Stimulated activated CD8-positive, alpha-beta memory T cell treated with anti-CD3 and anti-CD28 coated beads, Interleukin-15, amount 100 ng/mL, for 48 hours (primary cell): ENCODE data around the gene MEGF11.

Source experiments
- DNase-seq, 2 donors: peaks; one replicate each; pipeline ENCODE4 v3.0.0-alpha.2; 2020; ENCODE audit warnings: low read depth in 2 of 2

Gene MEGF11

GRCh38 chr15:66115568-66116206, 137.9 kb downstream of the MEGF11 start:
- no peak for DNase-seq

- DNase-seq: no peak
These were observed 138.6 kb downstream of the MEGF11 start for GRCh38 chr15:66114863-66115425.

- no peak for DNase-seq
These were observed 141.2 kb downstream of the MEGF11 start for GRCh38 chr15:66112388-66112787.

- DNase-seq: no peak
These were observed 142.2 kb downstream of the MEGF11 start for GRCh38 chr15:66111363-66111762.

GRCh38 chr15:66110864-66111263, 142.7 kb downstream of the MEGF11 start:
- DNase-seq: no peak

GRCh38 chr15:66109826-66110225, 143.7 kb downstream of the MEGF11 start:
- DNase-seq: no peak

- no peak for DNase-seq
These were observed 144.9 kb downstream of the MEGF11 start for GRCh38 chr15:66108483-66109265.

GRCh38 chr15:66107070-66107469, 146.5 kb downstream of the MEGF11 start:
- no peak for DNase-seq

GRCh38 chr15:66105286-66106265, 148.0 kb downstream of the MEGF11 start:
- DNase-seq: no peak

GRCh38 chr15:66103293-66103590, 150.3 kb downstream of the MEGF11 start:
- DNase-seq: no peak

- no peak for DNase-seq
These were observed 150.8 kb downstream of the MEGF11 start for GRCh38 chr15:66102563-66103292.

- DNase-seq: no peak
These were observed 151.7 kb downstream of the MEGF11 start for GRCh38 chr15:66101715-66102395.

GRCh38 chr15:66100761-66101160, 152.8 kb downstream of the MEGF11 start:
- DNase-seq: no peak

- DNase-seq: no peak
These were observed 153.4 kb downstream of the MEGF11 start for GRCh38 chr15:66099950-66100671.

GRCh38 chr15:66098022-66098363, 155.6 kb downstream of the MEGF11 start:
- no peak for DNase-seq

- DNase-seq: no peak
These were observed 156.2 kb downstream of the MEGF11 start for GRCh38 chr15:66097151-66098021.

- no peak for DNase-seq
These were observed 156.9 kb downstream of the MEGF11 start for GRCh38 chr15:66096688-66097058.

- no peak for DNase-seq
These were observed 157.5 kb downstream of the MEGF11 start for GRCh38 chr15:66095871-66096687.
